Measurements from ENCODE around the gene SURF1. TPM values are rescaled to one million over a fixed set of nuclear protein-coding genes. Genes with fewer than 3 reads are reported as not detected.

SURF1 gene
- total and polyA plus RNA-seq, 10 of the 15 experiments (the other 5 are each of a cell fraction or from before 2014, with no cell fraction given), result 17.9 to 46.4 (median 29.6) TPM

GRCh38 chr9:133334161-133334560, 22.1 kb downstream of the SURF1 start (continued):
- no peak for TF ChIP-seq CUX1 (IDR thresholded peaks at IDR 0.05; ENCODE audit: insufficient replicate concordance, low read depth, low read length)
- no peak for TF ChIP-seq EP300 (IDR thresholded peaks at IDR 0.05; ENCODE audit: borderline replicate concordance in 1 of 2, control insufficient read depth in 1 of 2, low read depth in 2 of 2, low read length in 2 of 2)

GRCh38 chr9:133333566-133333965, 22.7 kb downstream of the SURF1 start:
- BruUV-seq (replicated peaks), result no TSS peak
- ChIA-PET SMC1A (ENCODE audit: uncharacterized antibody, unreplicated experiment) (no interaction called here), CTCF (no interaction called here), RAD21 (ENCODE audit: unreplicated experiment) (no interaction called here), POLR2A (no interaction called here)
- no peaks in the 10 kb centered on the region for H4K20me1 ChIP-seq (ENCODE audit: control insufficient read depth, insufficient read depth)
- H2AFZ ChIP-seq (ENCODE audit: control insufficient read depth, low read depth, low read length), result no peak overlapping the region
- H3K9me3 ChIP-seq (replicated peaks; ENCODE audit: control insufficient read depth, insufficient read depth, low read length), result no peaks in the 10 kb centered on the region
- H3K79me2 ChIP-seq (ENCODE audit: control insufficient read depth, insufficient read depth, low read length), result peaks cover 30% of the 10 kb centered on the region
- H3K4me1 ChIP-seq (ENCODE audit: control insufficient read depth, insufficient read depth, low read length), result no peaks in the 10 kb centered on the region; the same call in 1 of the 2 replicates
- WGBS (ENCODE audit: insufficient coverage, insufficient replicate concordance, low lambda C conversion rate, missing lambda C conversion rate), result 95% methylated on average over 10 of the region's 10 CpGs
- FAIRE-seq (no peak), ATAC-seq (no peak), DNase-seq (ENCODE audit: low read depth, low spot score) (no peak)
- H3K27me3 ChIP-seq (replicated peaks in 1 of 2; ENCODE audit: control insufficient read depth in 2 of 2, insufficient read depth in 2 of 2, low read length in 1 of 2), result no peaks in the 10 kb centered on the region
- no peak overlapping the region for H3K4me2 ChIP-seq (ENCODE audit: control insufficient read depth, insufficient read depth)
- intact Hi-C loops (cut with micrococcal nuclease; ENCODE audit: unreplicated experiment), result no loop called here
- no peak overlapping the region for H3K4me3 ChIP-seq
- H3K36me3 ChIP-seq (ENCODE audit: control insufficient read depth in 2 of 2, insufficient read depth in 2 of 2, low read length in 1 of 2), result peaks cover 14 to 24% of the 10 kb centered on the region in 2 experiments; a peak in 3 of 4 replicates
- TF ChIP-seq SREBF1 (IDR thresholded peaks at IDR 0.05; ENCODE audit: low read length), result no peak
- TF ChIP-seq SMAD5 (IDR thresholded peaks at IDR 0.05; ENCODE audit: low read depth), result no peak
- no peak for TF ChIP-seq LARP7 (IDR thresholded peaks at IDR 0.05)
- no peak for TF ChIP-seq JUNB (IDR thresholded peaks at IDR 0.05)
- no peak for TF ChIP-seq USF2 (IDR thresholded peaks at IDR 0.05; ENCODE audit: borderline replicate concordance, low read depth, low read length)
- TF ChIP-seq CEBPZ (IDR thresholded peaks at IDR 0.05; ENCODE audit: low read depth, low read length), result no peak
- no peak for TF ChIP-seq SREBF2 (IDR thresholded peaks at IDR 0.05; ENCODE audit: low read length)
- no peak for TF ChIP-seq POLR2AphosphoS2 (IDR thresholded peaks at IDR 0.05; ENCODE audit: low read depth, low read length)
- TF ChIP-seq WRNIP1 (IDR thresholded peaks at IDR 0.05; ENCODE audit: borderline replicate concordance, low read depth, low read length), result no peak
- TF ChIP-seq POLR2AphosphoS5 (IDR thresholded peaks at IDR 0.05; ENCODE audit: low read length), result no peak; the same call in 1 of the 2 replicates
- TF ChIP-seq CBX5 (IDR thresholded peaks at IDR 0.05; ENCODE audit: low read depth), result no peak
- TF ChIP-seq SUZ12 (IDR thresholded peaks at IDR 0.05; ENCODE audit: unreplicated experiment), result no peak
- in situ Hi-C loops (cut with MboI), result no loop called here
- H3K9ac ChIP-seq (ENCODE audit: control insufficient read depth, insufficient read depth, low read length), result no peak overlapping the region
- H3K27ac ChIP-seq (ENCODE audit: control insufficient read depth, insufficient read depth), result no peak overlapping the region
